OCI-LY3 (cell line): ENCODE results near the gene LRRC3B.

ENCODE experiments used
- H2AFZ ChIP-seq: fragments of 200-600, 300-600 bp; shearing (Covaris generic); 2 replicates; pipeline ENCODE4 v1.6.0; 2014; ENCODE audit warnings: antibody characterized with exemption, low read depth, low read length
- H3K27ac ChIP-seq: fragments of 200-600, 300-600 bp; sonication (generic); 2 replicates; pipeline ENCODE4 v1.5.1; 2014; ENCODE audit warnings: mild to moderate bottlenecking, low read length, moderate library complexity, mixed read lengths
- H3K27me3 ChIP-seq: fragments of 200-600, 300-600 bp; sonication (generic); 2 replicates; pipeline ENCODE4 v1.6.1; 2014; ENCODE audit warnings: low read depth, low read length, mixed read lengths
- H3K36me3 ChIP-seq: fragments of 200-600, 300-600 bp; sonication (generic); replicated peaks from 2 replicates; pipeline ENCODE3; 2014; ENCODE audit warnings: low read depth, low read length, mixed read lengths
- H3K4me1 ChIP-seq: fragments of 300-600, 200-600 bp; sonication (generic); 2 replicates; pipeline ENCODE4 v1.6.1; 2014; ENCODE audit warnings: low read length, mixed read lengths
- H3K4me2 ChIP-seq: fragments of 200-600, 300-600 bp; sonication (generic); 2 replicates; pipeline ENCODE4 v1.6.1; 2014; ENCODE audit warnings: low read length, mixed read lengths
- H3K4me3 ChIP-seq: fragments of 300-600, 200-600 bp; sonication (generic); 2 replicates; pipeline ENCODE4 v1.5.1; 2014; ENCODE audit warnings: antibody characterized with exemption, mild to moderate bottlenecking, low read length, moderate library complexity
- H3K79me2 ChIP-seq: fragments of 300-600, 200-600 bp; shearing (Covaris generic); 2 replicates; pipeline ENCODE4 v1.6.1; 2014; ENCODE audit warnings: mild to moderate bottlenecking, low read length, mixed read lengths
- H3K9ac ChIP-seq: fragments of 300-600, 200-600 bp; shearing (Covaris generic); 2 replicates; pipeline ENCODE4 v1.6.0; 2014; ENCODE audit warnings: mild to moderate bottlenecking, low read length, moderate library complexity
- H3K9me3 ChIP-seq: fragments of 200-600, 300-600 bp; shearing (Covaris generic); 2 replicates; pipeline ENCODE4 v1.6.1; 2014; ENCODE audit warnings: low read length, mixed read lengths; ENCODE audit not compliant: insufficient read depth
- H4K20me1 ChIP-seq: fragments of 200-600, 300-600 bp; sonication (generic); 2 replicates; pipeline ENCODE4 v1.6.1; 2016; ENCODE audit warnings: low read length, mixed read lengths; ENCODE audit not compliant: insufficient read depth
- CTCF ChIP-seq: fragments of 200-600, 300-600 bp; sonication (generic); IDR thresholded peaks from 2 replicates; pipeline ENCODE4 v1.5.1; 2014; ENCODE audit warnings: antibody characterized with exemption, low read length, low read depth
- EZH2phosphoT487 ChIP-seq: fragments of 200-600 bp; shearing (Covaris generic); IDR thresholded peaks from 2 replicates; pipeline ENCODE4 v1.6.1; 2018; ENCODE audit warnings: antibody characterized with exemption, mixed run types, low read depth

Gene LRRC3B

GRCh38 chr3:26703519-26703918, 80.9 kb downstream of the LRRC3B start:
- Histone ChIP-seq H3K9me3 (no peaks in the 10 kb centered on the region), H3K27me3 (no peaks in the 10 kb centered on the region), H3K4me1 (no peaks in the 10 kb centered on the region), H3K36me3 (no peaks in the 10 kb centered on the region), H4K20me1 (no peaks in the 10 kb centered on the region), H3K4me3 (no peak overlapping the region), H3K4me2 (no peak overlapping the region), H3K9ac (no peak overlapping the region), H3K27ac (no peak overlapping the region), H3K79me2 (no peaks in the 10 kb centered on the region), H2AFZ (no peak overlapping the region)
- TF ChIP-seq EZH2phosphoT487, result no peak
- no peak for TF ChIP-seq CTCF

GRCh38 chr3:26704736-26705135, 82.2 kb downstream of the LRRC3B start:
- Histone ChIP-seq H3K27me3 (no peaks in the 10 kb centered on the region), H3K4me1 (no peaks in the 10 kb centered on the region), H3K79me2 (no peaks in the 10 kb centered on the region), H3K9me3 (no peaks in the 10 kb centered on the region), H2AFZ (no peak overlapping the region), H3K36me3 (no peaks in the 10 kb centered on the region), H3K4me3 (no peak overlapping the region), H3K4me2 (no peak overlapping the region), H4K20me1 (no peaks in the 10 kb centered on the region), H3K9ac (no peak overlapping the region), H3K27ac (no peak overlapping the region)
- TF ChIP-seq CTCF, result no peak
- TF ChIP-seq EZH2phosphoT487, result no peak

- no peaks in the 10 kb centered on the region for H4K20me1 ChIP-seq
- no peaks in the 10 kb centered on the region for H3K36me3 ChIP-seq
- TF ChIP-seq EZH2phosphoT487 (no peak), CTCF (no peak)
- H2AFZ ChIP-seq, result no peak overlapping the region
- no peaks in the 10 kb centered on the region for H3K4me1 ChIP-seq
- H3K27me3 ChIP-seq, result no peaks in the 10 kb centered on the region
- H3K9me3 ChIP-seq, result no peaks in the 10 kb centered on the region
- H3K4me3 ChIP-seq, result no peak overlapping the region
- H3K79me2 ChIP-seq, result no peaks in the 10 kb centered on the region
- H3K4me2 ChIP-seq, result no peak overlapping the region
- no peak overlapping the region for H3K27ac ChIP-seq
- H3K9ac ChIP-seq, result no peak overlapping the region
These were observed 85.9 kb downstream of the LRRC3B start for GRCh38 chr3:26708501-26708900.

GRCh38 chr3:26712211-26713026, 89.8 kb downstream of the LRRC3B start:
- H3K9ac ChIP-seq, result no peak overlapping the region
- no peaks in the 10 kb centered on the region for H3K27me3 ChIP-seq
- H3K36me3 ChIP-seq, result no peaks in the 10 kb centered on the region
- no peaks in the 10 kb centered on the region for H3K4me1 ChIP-seq
- TF ChIP-seq CTCF (peak; percentile 89), EZH2phosphoT487 (no peak)
- H3K4me2 ChIP-seq, result peak overlapping the region; percentile 21
- H3K79me2 ChIP-seq, result no peaks in the 10 kb centered on the region
- H3K27ac ChIP-seq, result no peak overlapping the region
- H2AFZ ChIP-seq, result peak overlapping the region; percentile 28; the same call in 1 of the 2 replicates
- H3K9me3 ChIP-seq, result no peaks in the 10 kb centered on the region
- H3K4me3 ChIP-seq, result no peak overlapping the region
- no peaks in the 10 kb centered on the region for H4K20me1 ChIP-seq
